Fibroblast of the aortic adventitia (primary cell): ENCODE results near the gene SLFNL1. TPM values are rescaled to one million over a fixed set of nuclear protein-coding genes. Genes with fewer than 3 reads are reported as not detected.

ENCODE experiments used
- DNase-seq: peaks from one replicate; pipeline ENCODE4 v3.0.0-alpha.2; 2010; ENCODE audit warnings: low read depth
- H3K4me3 ChIP-seq: 2 replicates; pipeline ENCODE4 v1.5.1; 2011; ENCODE audit warnings: low read depth, mild to moderate bottlenecking, control low read depth, low read length, moderate library complexity
- total RNA-seq: library from RNA; depleted of rRNA; stranded (reverse); fragments of >200 nt; gene quantifications from 2 replicates; pipeline ENCODE4 v1.2.3, GENCODE V29; 2012; ENCODE audit warnings: low replicate concordance
- TF ChIP-seq, protein P1 (sequence below): IDR thresholded peaks from 2 replicates; pipeline ENCODE4 v1.5.1; 2011; ENCODE audit warnings: mild to moderate bottlenecking, low read length, control low read depth, inconsistent platforms; ENCODE audit not compliant: insufficient read depth

The SLFNL1 gene
- total RNA-seq, 1 donor: 0.09 TPM

DNA sequence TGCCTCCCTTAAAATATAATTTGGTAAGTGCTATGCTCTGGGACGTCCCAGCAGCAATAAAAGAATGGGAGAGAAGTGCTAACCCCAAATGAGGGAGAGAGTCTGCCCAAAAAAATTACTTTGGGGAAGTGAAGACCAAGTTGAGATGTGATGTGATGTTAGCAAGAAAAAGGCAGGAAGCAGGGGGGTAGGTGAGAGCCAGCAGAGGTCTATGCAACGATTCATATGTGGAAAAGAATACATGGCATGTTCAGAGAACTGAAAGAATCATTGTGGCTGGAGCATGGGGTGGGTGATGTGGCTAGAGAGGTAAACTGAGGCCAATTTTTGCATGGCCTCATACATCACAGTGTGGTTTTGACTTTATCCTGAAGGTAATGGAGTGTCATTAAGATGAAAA, 47.6 kb downstream of the SLFNL1 start:
- no peak for DNase-seq
- TF ChIP-seq, protein P1, sequence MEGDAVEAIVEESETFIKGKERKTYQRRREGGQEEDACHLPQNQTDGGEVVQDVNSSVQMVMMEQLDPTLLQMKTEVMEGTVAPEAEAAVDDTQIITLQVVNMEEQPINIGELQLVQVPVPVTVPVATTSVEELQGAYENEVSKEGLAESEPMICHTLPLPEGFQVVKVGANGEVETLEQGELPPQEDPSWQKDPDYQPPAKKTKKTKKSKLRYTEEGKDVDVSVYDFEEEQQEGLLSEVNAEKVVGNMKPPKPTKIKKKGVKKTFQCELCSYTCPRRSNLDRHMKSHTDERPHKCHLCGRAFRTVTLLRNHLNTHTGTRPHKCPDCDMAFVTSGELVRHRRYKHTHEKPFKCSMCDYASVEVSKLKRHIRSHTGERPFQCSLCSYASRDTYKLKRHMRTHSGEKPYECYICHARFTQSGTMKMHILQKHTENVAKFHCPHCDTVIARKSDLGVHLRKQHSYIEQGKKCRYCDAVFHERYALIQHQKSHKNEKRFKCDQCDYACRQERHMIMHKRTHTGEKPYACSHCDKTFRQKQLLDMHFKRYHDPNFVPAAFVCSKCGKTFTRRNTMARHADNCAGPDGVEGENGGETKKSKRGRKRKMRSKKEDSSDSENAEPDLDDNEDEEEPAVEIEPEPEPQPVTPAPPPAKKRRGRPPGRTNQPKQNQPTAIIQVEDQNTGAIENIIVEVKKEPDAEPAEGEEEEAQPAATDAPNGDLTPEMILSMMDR: no peak
- H3K4me3 ChIP-seq: no peak overlapping the region

DNA sequence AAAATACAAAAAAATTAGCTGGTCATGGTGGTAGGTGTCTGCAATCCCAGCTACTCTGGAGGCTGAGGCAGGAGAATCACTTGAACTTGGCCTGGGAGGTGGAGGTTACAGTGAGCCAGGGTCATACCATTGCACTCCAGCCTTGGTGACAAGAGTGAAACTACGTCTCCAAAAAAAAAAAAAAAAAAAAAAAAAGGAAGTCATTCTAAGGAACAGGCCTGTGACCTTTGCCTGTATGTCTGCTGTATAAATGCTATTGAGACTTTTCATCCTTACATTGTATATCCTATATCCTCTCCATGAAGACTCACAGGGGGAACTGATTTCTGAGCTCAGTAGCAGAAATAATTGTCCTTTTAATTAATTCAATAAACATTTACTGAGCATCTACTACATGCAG, 49.6 kb downstream of the SLFNL1 start:
- TF ChIP-seq, protein P1: no peak
- H3K4me3 ChIP-seq: no peak overlapping the region
- DNase-seq: no peak

DNA sequence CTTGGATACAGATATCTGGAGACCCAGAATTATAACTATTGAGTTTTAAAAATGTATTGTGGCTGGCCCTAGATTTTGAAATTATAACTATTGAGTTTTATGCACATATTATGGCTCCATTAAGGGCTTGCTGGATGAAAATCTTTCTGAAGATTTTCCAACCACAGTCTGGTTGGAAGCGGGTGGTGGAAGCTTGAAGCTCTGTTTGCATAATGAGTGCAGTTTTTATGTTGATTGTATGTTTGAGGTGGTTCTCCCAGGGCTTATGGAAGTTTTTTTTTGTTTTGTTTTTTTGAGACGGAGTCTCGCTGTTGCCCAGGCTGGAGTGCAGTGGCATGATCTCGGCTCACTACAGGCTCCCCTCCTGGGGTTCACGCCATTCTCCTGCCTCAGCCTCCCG, 52.1 kb downstream of the SLFNL1 start:
- H3K4me3 ChIP-seq: no peak overlapping the region
- no peak for DNase-seq
- TF ChIP-seq, protein P1: no peak

DNA sequence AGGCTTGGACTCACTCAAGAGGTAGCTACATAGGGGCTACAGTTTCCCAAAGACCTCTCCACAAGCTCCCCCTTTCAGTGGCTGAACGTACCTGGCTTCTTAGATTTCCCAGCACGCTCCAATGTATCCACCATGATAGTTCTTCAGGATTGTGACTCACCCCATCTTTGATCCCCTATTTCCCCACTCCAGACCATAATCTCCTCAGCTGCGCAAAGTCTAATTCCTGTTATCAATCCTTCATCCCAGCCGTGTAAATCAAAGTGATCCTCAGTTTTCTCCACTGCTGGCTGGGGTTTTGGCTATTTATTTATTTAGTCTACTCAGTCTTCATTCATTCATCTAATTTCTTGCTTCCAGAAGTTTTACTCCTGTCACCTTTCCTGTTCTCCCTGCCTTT, 55.1 kb downstream of the SLFNL1 start:
- DNase-seq: no peak

More for the DNA sequence above, 55.1 kb downstream of the SLFNL1 start:
- TF ChIP-seq, protein P1: no peak
- no peak overlapping the region for H3K4me3 ChIP-seq

Other genes starting within 250 kb of the SLFNL1 start
- not detected in 2 replicates for gene KCNQ4, start 237.9 kb downstream of the SLFNL1 start, total RNA-seq
- gene CITED4, start 159.4 kb downstream of the SLFNL1 start, total RNA-seq: 3.5 and 3.6 TPM in 2 replicates
- gene CTPS1, start 42.0 kb downstream of the SLFNL1 start, total RNA-seq: 10.7 and 22.9 TPM in 2 replicates
- gene SCMH1, start 220.6 kb upstream of the SLFNL1 start, total RNA-seq: 9.8 and 12.1 TPM in 2 replicates